ENCODE measurements around the gene SLC39A5.

GRCh38 chr12:56236985-56237384 lies 7.1 kb downstream of the SLC39A5 start:
- TF ChIP-seq POLR2A (IDR thresholded peaks at IDR 0.05) (no peak), CTCF (IDR thresholded peaks at IDR 0.05) (no peak)
